GM19467 (cell line): Measurements from ENCODE around the gene TP63.

ENCODE experiments used
- ATAC-seq: cut with Tn5 transposase; IDR thresholded peaks from one replicate; pipeline ENCODE4 v1.9.1; 2021; ENCODE audit warnings: mild to moderate bottlenecking, moderate library complexity; ENCODE audit not compliant: unreplicated experiment

Gene TP63

GRCh38 chr3:189680723-189681122 is 49.5 kb downstream of the TP63 start:
- ATAC-seq, result no peak

DNA sequence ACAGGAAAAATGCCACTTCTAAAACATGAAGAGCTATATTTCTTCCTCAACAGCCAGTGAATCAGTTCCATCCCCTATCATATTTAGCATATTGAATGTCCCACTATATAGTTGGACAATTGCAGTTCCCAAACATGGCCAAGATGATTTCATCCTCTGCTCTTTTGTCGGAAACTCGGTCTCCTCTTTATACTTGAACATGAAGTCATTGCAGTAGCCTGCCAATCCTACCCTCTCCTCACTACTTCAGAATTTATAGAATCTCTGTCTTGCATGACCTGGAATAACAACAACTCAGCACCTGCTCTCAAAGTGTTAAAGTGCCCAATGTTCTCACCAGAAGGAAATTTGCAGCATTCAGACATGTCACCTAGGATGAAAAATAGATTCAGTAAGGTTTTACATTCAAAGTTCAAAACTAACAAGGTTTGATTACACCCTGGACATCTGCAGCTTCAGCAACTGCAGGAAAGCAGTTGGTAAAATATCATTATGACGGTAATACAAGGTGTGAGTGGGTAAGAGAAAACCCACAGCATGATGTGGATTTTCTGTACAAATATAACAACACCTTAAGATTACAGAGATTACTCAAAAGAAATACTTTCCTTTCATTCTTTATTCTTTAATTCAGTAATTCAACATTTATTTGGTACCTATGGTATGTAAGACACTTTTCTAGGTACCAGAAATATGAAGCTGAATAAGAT is 52.5 kb downstream of the TP63 start:
- ATAC-seq, result no peak

DNA sequence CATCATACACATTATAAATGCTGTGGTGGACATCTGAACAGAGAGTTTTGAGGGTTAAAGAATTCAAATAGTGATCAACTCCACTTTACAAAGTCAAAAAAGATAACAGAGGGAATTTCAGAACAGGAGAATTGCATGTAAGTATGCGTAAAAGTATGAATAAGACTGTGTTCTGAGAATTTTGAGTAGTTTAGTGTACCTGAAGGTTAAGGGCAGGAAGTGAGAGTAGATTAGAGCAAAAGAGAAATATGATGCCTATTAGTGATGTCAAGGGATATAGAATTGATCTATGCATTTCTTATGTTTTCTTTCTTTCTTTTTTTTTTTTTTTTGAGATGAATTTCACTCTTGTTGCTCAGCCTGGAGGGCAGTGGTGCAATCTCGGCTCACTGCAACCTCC is 53.1 kb downstream of the TP63 start:
- no peak for ATAC-seq

GRCh38 chr3:189685291-189685690 is 54.1 kb downstream of the TP63 start:
- no peak for ATAC-seq

DNA sequence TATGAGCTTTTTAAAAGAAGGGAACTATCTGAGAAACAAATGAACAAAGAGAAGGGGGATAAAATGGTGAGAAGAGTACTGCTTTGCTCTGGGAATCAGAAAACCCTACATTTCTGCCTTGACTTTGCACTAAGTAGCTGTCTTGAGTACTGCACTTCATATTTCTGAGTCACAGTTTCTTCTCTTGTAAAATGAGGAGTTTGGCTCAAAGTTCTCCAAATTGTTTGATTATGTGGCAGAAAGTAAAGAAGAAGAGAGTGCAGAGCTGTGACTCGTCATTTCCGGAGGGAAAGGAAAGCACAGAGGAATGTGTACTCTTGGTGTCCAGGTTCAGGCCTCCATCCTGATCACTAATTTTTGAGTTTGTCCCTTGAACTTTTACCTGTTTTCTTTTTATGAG is 54.7 kb downstream of the TP63 start:
- no peak for ATAC-seq

DNA sequence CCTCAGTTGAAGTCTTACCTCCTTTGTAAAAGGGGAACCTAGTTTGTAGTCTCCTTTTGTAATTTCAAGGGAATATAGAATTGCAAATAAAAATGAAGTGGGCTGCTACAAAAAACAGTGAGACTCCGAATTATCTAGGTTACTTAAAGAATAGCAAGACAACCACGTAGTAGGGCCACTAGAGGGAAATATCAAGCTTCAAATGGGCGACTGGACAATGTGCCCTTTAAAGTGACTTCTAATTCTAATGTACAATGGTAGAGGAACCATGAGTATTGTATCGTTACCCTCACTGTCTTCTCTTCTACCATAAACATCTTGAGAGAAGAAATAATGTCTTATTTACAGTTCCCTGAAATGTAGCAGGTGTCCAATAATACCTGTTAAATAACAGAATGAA is 56.3 kb downstream of the TP63 start:
- ATAC-seq, result no peak

GRCh38 chr3:189688262-189688661 is 57.1 kb downstream of the TP63 start:
- no peak for ATAC-seq

GRCh38 chr3:189689625-189690024 is 58.4 kb downstream of the TP63 start:
- ATAC-seq, result no peak

GRCh38 chr3:189690237-189690636 is 59.0 kb downstream of the TP63 start:
- no peak for ATAC-seq

- no peak for ATAC-seq
These were observed 59.5 kb downstream of the TP63 start for GRCh38 chr3:189690672-189691071.

- ATAC-seq, result no peak
These were observed 64.2 kb downstream of the TP63 start for GRCh38 chr3:189695400-189695799.

DNA sequence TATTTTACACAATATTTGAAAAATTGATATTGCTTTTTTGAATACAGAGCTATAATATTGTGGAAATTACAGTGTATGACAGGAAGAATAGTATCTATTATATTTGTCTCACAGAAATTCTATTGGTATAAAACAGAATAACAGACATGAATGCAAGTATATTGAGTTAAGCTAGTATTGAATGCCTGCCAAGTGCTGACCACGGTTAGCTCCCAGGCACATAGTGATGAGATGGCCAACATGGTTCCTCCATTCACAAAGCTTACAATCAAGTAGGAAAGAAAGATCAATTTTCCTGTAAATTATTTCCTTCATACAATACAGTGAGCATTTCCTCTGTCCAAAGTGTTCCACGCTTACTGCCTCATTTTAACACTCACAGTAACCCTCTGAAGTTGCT is 67.6 kb downstream of the TP63 start:
- no peak for ATAC-seq

GRCh38 chr3:189699885-189700284 is 68.7 kb downstream of the TP63 start:
- no peak for ATAC-seq

DNA sequence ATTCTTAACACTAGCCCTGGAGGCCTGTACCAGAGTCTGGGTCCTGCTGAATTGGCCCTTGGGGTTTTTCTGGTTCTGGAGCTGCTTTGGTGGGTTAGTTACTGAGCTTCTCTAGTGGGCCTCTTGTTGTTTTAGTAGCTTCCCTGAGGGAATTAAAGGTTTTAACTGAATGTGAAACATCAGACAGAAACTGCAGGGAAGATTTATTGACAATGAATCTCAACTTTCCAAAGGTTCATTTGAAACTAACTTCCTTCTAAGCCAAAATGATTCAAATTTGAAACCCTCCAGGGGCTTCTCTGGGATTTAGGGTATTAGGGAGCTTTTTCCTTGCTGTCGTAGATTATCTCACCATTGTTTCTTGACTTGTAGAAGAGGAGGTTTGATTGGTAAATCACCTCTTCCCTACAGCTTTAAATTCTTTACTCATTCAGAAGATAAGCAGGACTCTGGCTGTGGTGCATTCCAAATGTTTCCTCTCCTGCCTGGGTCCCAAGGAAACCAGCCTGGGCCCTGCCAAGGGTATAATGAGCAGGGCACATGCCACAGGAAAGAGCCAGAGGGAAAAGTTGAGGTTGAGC is 71.0 kb downstream of the TP63 start:
- no peak for ATAC-seq

DNA sequence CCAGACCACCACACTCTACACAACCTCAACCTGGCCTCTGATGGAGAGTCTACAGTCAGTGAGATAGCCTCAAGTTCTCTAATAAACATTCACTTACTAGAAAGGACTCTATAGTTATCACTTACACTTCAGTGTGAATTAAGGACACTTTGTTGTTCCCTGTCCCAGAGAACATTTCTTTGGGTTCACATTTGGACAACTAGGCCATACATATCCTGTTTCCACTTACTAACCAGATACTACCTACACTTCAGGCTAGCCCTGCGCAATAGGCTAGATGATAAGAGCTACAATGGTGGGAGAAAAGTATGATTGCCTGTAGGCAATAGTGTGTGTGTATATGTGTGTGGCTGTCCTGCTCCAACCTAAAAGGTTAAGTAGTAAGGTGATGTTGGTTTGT is 72.7 kb downstream of the TP63 start:
- no peak for ATAC-seq

DNA sequence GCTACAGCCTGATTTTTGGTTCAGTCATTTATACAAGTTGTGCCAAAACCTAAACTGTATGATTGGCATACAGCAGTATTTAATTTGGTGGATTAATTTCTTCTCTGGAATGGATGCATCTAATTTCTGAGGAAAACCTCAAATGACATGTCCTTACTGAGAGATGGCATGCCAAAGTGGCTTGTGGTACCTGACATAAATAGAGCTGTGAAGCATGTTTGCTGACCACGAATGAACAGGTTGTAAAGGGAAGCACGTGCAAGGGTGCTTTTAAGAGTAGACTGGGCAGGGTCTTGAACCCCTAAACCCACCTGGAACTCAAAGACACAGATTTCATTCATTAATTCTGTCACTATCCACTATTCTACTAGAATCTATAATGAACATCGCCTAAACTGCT is 77.2 kb downstream of the TP63 start:
- ATAC-seq, result no peak

GRCh38 chr3:189710620-189711402 is 79.6 kb downstream of the TP63 start:
- ATAC-seq, result no peak

DNA sequence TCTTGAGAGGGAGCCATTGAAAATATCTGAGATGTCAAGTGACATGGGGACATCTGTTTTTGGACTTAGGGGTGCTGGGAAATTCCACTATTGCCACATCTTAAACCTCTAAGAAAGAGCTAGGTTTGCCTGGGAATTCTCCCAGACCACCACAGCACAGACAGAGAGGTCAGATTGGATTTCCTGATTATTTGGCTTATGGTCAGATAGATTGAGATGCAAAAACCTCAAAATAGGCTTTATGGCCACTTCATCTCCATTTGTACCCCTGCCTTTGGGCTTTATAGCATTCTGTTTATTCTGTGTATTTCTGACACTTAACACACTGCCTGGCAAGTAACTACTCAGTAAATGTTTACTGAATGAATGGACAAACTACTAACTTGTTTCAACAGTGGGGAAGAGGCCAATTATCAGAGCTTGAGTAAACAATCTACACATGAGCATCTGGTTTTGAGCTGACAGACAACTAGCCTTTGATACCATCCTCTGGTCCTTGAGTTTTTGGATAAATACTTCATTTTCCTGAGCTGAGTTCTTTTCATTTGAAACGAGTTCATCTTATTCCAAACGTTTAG is 81.8 kb downstream of the TP63 start:
- ATAC-seq, result no peak

- ATAC-seq, result no peak
These were observed 84.1 kb downstream of the TP63 start for GRCh38 chr3:189714991-189715961.

DNA sequence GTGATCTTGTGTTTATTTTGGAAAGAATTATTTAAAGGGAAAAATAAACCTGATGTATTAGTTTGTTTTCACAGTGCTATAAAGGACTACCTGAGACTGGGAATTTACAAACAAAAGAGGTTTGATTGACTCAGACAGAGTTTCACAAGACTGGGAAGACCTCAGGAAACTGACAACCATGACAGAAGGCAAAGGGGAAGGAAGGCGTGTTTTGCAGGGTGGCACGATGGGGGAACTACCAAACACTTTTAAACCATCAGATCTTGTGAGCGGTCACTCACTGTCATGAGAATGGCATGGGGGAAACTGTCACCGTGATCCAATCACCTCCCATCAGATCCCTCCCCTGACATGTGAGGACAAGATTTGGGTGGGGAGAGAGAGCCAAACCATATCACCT is 87.0 kb downstream of the TP63 start:
- no peak for ATAC-seq
